HG02610 (cell line): ENCODE data around the gene EPS8.
A peak's percentile ranks its signal among the peaks of the same experiment; 100 is the strongest.
"Not testable (repeated sequence)": the region's sequence is repeated elsewhere in the genome, so short reads cannot be mapped to it uniquely, and the experiment has no call there.

Experiments used
- ATAC-seq: cut with Tn5 transposase; IDR thresholded peaks from one replicate; pipeline ENCODE4 v1.9.1; 2021; ENCODE audit warnings: mild to moderate bottlenecking, moderate library complexity; ENCODE audit not compliant: unreplicated experiment

Gene EPS8

DNA sequence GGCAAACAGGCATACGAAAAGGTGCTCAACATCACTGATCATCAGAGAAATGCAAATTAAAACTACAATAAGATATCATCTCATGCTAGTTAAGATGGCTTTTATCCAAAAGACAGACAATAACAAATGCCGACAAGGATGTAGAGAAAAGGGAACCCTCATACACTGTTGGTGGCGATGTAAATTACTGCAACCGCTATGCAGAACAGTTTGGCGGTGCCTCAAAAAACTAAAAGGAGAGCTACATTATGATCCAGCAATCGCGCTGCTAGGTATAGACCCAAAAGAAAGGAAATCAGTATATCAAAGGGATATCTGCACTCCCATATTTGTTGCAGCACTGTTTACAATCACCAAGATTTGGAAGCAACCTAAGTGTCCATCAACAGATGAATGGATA, 27.0 kb downstream of the EPS8 start:
- not testable (repeated sequence) for ATAC-seq

DNA sequence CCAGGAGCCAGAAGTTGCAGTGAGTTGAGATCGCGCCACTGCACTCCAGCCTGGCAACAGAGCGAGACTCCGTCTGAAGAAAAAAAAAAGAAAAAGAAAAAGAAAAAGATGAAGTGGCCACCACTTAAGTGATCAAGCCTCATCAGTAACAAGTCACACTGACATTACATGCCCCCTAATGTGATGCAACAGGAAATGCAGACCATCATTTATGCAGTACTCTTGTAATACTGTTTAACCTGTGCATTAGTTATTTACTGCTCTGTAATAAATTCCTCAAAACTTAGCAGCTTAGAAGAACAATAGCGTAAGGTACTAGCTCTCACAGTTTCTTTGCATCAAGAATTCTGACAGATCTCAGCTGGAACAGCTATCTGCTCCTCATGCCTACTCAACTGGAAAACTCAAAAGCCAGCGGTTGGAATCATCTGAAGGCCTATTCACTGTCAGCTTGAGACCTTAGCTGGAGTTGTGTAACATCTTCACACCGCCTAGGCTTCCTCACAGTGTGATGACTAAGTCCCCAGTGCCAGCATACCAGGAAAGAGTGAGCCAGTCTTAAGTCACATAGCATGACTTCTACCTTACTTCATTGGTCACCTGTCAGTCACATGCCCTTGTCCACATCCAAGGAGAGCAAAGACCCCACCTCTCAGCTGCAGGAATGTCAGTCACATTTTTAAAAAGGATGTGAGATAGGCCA, 31.5 kb downstream of the EPS8 start:
- ATAC-seq = no peak

DNA sequence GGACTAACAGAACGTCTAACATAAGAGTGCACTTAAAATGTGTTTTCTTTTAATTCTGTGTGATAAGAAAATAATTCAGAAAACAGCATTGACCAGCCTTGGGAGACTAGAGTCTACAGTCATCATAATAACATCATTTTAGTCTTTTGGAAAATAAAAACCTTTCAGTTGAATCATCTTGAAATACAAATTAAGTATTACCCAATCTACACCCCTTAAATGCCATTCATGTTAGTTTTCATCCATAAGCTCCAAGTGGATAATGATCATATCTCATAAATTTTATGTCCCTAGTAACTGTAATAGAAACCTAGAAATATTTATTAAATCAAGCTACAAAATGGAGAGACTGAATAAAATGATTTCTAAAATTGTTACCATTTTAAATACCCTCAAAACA, 32.4 kb downstream of the EPS8 start:
- ATAC-seq = no peak

DNA sequence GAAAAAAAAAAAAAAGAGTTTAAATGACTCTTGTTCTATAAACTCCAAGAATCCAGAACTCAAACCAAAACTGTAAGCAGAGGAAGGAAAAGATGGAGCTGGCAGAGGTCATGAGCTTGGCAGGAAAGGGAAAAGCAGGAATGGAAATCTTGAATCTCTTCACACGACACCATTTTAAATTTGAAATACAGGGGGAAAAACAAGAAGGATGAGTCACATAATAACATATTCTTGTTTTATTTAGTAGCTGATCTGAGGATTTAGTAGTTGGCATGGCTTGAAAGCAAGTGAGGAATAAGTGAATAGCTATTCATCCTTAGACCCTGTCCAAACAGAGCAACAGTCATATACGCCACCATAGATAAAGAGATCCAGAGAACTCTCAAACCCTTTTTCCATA, 35.0 kb downstream of the EPS8 start:
- no peak for ATAC-seq

DNA sequence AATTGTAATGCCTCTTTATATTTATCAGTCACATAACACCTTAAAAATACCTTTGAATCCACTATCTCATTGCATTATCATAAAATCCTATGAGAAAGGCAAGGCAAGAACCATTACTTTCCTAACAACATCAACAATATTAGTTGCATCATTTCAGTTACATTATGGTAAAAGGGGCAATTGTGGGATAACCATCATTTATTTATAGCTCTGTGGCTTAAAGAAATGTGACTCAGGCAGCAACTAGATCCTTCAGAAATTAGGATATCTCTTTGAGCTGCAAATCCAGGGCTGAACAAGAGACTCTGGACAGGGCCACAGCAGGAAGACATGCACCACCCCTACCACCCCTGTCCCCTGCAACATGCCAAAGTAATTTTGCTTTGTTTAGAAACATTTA, 36.4 kb downstream of the EPS8 start:
- ATAC-seq = no peak

DNA sequence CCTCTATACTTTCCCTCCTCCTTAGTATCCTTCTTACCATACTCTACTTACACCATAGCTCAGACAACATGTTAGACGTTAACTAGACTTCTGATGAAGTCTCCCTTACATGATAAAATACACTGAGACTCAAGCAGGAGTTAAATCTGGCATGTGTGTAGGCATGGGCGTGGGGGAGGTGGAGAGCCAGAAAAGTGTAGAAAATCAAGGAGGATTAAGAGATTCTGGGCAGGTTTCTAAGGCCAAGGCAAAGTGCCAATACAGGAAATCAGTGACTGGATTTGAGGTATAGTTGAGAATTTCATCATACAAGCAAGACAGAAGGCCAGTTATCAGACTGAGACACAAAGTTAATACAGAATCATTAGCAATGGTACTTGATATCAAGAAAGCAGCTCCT, 37.4 kb downstream of the EPS8 start:
- ATAC-seq = no peak

DNA sequence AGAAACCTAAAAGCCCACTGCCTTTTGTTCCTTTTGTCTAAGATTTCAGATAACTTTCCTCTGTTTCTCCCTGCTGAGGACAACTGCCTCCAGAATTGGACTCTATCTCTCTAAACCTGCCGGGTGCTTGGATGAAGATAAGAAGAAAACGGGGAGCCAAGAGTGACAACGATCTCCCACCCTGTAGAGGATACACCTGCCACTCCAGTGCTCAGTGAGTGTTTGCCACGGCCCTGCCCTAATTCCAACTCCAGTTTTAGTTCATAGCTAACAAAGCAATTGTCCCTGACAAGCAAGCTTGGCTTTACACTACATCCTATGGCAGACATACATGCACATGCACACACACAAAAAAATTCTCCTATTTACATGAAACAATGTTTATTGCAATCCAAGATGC, 39.3 kb downstream of the EPS8 start:
- ATAC-seq = no peak

DNA sequence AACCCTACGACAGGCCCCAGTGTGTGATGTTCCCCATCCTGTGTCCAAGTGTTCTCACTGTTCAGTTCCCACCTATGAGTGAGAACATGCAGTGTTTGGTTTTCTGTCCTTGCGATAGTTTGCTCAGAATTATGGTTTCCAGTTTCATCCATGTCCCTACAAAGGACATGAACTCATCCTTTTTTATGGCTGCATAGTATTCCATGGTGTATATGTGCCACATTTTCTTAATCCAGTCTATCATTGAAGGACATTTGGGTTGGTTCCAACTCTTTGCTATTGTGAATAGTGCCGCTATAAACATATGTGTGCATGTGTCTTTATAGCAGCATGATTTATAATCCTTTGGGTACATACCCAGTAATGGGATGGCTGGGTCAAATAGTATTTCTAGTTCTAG, 47.3 kb downstream of the EPS8 start:
- not testable (repeated sequence) for ATAC-seq

DNA sequence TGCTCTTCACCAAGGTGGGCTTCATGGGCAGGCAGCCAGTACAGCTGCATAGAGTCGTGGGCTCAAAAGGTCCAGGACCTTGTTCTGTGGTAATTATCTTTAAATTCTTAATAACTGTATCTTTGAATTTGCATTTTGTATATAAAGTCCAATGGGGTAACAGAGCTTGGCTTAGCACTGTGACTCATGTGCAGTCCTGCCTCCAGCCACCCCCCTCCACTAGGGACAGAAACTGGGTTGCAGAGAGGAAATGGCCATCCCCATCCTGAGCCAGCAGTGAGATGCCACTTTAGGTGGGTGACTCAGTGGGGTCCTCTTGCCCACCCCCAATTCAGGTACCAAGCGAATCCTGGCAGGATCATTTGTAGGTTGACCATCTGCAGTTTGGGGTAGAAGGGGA, 48.1 kb downstream of the EPS8 start:
- no peak for ATAC-seq

DNA sequence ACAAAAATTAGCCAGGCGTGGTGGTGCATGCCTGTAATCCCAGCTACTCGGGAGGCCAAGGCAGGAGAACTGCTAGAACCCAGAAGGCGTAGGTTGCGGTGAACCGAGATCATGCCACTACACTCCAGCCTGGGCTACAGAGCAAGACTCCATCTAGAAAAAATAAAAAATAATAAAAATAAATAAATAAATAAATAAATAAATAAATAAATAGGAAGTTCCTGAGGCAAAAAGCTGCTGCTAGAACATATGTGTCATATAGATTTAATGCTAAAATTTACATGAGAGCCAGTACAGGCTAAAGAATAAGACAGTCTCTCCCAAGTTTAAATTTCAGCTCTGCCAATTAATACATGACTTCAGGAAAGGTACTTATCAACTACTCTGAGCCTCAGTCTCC, 48.8 kb downstream of the EPS8 start:
- ATAC-seq = not testable (repeated sequence)

DNA sequence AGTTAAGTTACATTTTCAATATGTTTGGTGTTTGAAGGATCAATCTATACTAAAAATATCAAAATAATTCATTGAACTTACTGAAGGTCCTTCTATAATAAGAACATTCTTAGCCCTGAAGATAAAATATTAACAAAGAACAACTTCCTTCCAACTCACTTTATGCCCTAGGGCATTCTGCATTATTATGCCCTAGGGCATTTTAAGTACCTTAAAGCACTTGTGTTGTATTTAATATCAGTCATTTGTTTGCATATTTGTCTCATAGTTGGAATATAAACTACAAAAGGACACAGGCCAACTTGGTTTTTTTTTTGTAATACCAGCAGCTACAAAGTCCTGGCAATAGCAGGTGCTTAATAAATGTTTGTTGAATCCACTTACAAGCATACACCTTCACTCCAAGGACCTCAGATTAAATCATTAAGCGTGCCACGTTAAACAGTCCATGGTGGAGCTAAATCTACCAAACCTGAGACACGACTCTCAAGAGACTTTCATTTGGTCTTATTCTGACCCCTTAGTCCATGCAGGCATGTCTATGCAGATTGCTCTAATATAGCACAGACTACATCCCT, 50.7 kb downstream of the EPS8 start:
- no peak for ATAC-seq

DNA sequence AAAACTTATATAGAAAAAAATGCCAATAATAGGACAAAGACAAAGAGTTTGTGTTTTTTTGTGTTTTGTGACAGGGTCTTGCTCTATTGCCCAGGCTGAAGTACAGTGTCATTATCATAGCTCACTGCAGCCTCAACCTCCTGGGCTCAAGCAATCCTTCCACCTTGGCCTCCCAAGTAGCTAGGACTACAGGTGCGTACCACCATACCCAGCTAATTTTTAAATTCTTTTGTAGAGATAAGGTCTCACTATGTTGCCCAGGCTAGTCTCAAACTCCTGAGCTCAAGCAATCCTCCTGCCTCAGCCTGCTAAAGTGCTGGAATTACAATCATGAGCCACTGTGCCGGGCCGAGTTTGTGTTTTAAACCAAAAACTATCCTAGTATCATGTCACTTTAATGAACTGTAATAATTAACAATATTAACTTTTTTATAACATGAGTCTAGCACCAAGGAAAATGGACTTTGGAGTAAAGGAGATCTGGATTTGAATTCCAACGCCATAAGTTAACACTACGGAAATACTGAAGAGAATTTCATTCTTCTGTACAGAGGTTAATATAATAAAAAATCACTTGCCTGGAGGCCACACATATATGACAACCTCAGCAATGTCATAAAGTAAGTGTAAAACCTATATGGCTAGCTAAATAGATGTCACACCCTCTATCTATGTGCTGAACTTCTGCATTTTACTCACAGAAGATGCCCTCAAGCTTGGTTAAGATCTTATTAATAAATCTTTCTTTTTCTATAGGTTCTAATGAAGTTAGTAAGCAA, 53.2 kb downstream of the EPS8 start:
- no peak for ATAC-seq

DNA sequence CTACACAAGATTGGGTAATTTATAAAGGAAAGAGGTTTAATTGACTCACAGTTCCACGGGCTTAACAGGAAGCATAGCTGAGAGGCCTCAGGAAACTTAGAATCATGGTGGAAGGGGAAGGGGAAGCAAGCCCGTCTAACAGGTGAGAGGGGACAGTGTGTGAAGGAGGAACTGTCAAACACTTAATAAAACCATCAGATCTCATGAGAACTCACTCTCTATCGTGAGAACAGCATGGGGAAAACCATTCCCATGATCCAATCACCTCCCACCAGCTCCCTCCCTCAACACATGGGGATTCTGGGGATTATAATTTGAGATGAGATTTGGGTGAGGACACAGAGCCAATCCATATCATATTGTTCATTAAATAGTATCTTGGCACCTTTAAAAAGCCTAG, 56.1 kb downstream of the EPS8 start:
- peak; percentile 27 for ATAC-seq

DNA sequence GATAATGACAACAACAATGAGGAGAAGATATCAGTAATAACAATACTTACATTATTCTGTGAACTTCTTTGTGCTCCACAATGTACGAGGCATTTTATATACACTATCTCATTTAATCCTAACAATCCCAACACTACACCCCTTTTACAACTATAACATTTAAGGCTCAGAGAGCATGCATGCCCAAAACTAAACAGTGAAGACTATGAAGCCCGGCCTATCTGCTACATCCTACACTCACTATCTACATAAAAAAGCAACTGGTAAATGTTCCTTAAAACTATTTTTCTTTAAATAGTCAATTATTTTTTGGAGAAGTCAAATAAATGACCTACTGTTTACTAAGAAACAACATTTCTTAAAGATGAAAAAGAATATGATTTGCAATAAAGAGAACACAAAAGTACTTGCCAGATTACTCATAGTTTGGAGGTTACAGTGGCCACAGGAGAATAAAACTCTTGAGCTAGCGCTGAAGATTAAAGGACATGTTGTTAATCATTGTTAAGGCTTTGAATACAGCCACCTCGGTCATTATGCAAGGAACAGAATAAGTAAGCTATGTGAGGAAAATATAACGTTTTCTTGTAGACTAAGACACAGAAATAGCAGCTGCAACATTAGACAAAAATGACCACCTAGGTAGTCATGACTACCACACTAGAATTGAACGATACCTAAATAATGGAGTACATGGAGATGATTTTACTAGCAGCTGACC, 56.7 kb downstream of the EPS8 start:
- peak; percentile 81 for ATAC-seq

DNA sequence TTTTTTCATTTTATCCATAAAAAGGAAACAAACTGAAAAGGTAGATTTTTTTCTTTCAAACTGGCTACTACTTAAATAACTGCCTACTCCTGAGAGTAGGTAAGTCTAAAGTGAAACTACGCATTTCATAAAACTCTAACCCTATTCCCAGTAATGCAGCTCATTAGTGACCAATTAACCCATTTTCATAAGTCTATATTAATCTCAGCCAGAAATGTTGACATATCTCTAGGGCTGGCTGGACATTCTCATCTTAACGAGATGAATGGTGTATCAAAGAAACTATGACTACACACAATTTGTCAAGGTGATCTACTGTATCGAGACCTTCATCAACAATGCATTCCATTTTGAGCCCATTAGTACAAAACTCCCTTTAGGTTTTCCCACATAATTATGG, 57.2 kb downstream of the EPS8 start:
- no peak for ATAC-seq

DNA sequence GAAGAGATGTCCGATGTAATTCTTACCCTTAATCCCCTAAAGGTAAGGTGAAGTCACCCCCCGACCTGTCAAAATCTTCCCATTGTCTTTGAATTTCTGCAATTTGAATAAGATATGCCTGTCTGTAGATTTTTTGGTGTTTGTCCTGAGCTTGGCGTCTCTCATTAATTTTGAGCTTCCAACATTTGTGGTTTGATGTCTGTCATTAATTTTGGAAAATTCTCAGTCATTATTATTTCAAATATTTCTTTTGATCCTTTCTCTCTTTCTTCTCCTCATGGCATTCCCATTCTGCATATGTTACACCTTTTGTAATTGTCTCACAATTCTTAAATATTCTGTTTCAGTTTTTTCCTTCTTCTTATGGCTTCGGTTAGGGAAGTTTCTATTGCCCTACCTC, 60.1 kb downstream of the EPS8 start:
- ATAC-seq = no peak

DNA sequence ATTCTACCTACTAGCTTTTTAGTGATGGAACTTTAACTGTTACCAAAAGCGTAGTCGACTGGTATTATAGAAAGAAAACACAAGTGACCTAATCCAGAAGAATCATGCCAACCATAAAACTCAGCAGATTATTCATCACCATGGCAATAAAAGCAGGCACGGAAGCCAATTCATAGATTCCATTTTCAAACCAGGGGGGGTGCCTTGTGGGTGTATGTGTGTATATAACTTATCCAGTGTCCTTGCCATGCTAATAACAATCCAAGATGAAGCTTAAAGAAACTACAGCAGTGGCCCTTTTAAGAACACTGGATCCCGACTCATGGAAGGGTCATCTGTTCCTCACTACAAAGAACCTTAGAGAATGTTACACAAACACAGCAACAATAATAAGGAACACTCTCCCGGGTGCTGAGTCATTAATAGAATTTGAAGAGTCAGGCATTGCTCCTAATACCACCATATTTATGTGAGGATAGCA, 61.0 kb downstream of the EPS8 start:
- ATAC-seq = no peak

DNA sequence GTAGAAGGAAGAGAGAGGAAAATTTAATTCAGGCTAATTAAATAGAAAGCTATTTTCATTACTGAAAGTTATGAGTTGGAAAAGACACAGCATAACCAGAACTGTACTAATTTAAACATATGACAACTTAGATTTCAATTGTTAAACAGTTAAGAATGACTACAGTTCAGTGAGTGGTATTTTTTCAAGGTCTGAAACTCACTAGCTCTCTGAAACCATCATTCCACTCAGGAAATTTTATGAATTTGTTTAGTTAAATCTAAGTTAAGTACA, 62.4 kb downstream of the EPS8 start:
- no peak for ATAC-seq

DNA sequence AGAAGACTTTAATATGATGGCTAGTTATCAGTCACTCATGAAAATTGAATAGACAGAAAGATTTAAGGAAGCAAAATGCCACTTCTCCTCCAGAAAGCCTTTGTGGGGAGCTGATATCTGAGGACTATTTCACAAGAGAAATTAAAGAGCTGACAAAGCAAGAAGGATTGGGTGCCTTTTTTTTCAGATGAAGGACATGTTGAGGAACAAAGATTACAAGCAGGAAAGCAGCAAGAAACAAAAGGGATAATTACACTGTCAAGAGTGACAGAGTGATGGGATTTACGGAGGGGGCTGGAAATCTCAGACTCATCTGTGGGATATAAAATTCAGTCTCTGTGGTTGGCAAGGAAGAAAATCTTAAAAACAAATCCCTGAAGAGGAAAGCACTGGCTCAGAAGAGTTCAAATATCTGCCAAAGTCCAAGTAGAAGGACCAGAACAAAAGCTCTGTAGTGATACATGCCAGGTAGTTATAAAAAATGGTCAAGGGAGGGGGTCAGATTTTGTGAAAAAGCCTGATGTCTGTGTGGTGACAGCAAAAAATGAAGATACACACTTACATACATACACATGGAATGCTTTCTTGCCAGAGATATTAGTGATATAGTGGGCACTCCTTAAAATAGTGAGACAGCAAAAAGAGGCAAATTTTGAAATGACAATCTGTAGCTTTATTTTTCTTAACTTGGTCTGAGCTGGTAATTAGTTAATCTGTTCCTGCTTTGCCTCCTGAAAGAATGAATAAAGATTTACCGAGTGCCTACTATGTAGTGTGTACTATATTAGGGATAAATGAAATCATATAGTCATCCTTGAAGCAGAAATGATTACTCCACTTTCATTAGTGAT, 62.9 kb downstream of the EPS8 start:
- no peak for ATAC-seq

DNA sequence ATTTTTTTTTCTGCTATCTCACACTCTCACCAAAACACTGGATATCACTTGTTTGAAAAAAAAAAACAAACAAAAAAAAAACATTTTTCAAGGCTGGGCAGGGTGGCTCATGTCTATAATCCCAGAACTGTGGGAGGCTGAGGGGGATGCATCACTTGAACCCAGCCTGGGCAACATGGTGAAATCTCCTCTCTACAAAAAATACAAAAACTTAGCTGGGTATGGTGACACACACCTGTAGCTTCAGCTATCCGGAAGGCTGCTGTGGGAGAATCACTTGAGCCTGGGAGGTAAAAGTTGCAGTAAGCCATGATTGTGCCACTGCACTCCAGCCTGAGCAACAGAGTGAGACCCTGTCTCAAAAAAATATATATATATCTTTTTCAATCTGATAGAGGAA, 66.2 kb downstream of the EPS8 start:
- no peak for ATAC-seq
